C4-2B (cell line): ENCODE measurements around the gene MYO6.

ENCODE experiments used
- H3K27ac ChIP-seq: fragments of 450-650 bp; 2 replicates; pipeline ENCODE4 v1.5.1; 2017
- CTCF ChIP-seq: fragments of 450-650 bp; conservative IDR thresholded peaks from 2 replicates; pipeline ENCODE4 v1.5.1; 2017; ENCODE audit warnings: mild to moderate bottlenecking
- ZFX ChIP-seq: fragments of 450-650 bp; IDR thresholded peaks from 2 replicates; pipeline ENCODE4 v1.6.1; 2017

The MYO6 gene

GRCh38 chr6:75827163-75827562 is 78.1 kb downstream of the MYO6 start:
- no peak overlapping the region for H3K27ac ChIP-seq
- TF ChIP-seq CTCF, result no peak
- TF ChIP-seq ZFX, result no peak

GRCh38 chr6:75830959-75831885 is 82.2 kb downstream of the MYO6 start:
- no peak overlapping the region for H3K27ac ChIP-seq
- no peak for TF ChIP-seq CTCF
- no peak for TF ChIP-seq ZFX

- TF ChIP-seq CTCF (no peak), ZFX (no peak)
- no peak overlapping the region for H3K27ac ChIP-seq
These were observed 85.4 kb downstream of the MYO6 start for GRCh38 chr6:75834447-75834846.

- TF ChIP-seq CTCF (no peak), ZFX (no peak)
- H3K27ac ChIP-seq, result no peak overlapping the region
These were observed 93.2 kb downstream of the MYO6 start for GRCh38 chr6:75842191-75842590.

- TF ChIP-seq CTCF (no peak), ZFX (no peak)
- no peak overlapping the region for H3K27ac ChIP-seq
These were observed 93.7 kb downstream of the MYO6 start for GRCh38 chr6:75842732-75843131.

GRCh38 chr6:75843396-75843795 is 94.4 kb downstream of the MYO6 start:
- no peak overlapping the region for H3K27ac ChIP-seq
- TF ChIP-seq ZFX (no peak), CTCF (no peak)

GRCh38 chr6:75848274-75848673 is 99.2 kb downstream of the MYO6 start:
- no peak overlapping the region for H3K27ac ChIP-seq
- no peak for TF ChIP-seq ZFX
- TF ChIP-seq CTCF, result no peak
